Anterior cingulate cortex (tissue), 58 donors: Measurements from ENCODE around the gene MS4A14.
A peak's percentile ranks its signal among the peaks of the same experiment; 100 is the strongest.
"Not testable (repeated sequence)": the region's sequence is repeated elsewhere in the genome, so short reads cannot be mapped to it uniquely, and the experiment has no call there.

Experiments used
- DNase-seq, 58 donors: peaks; one replicate each; lab custom pipeline; 2025; lab: John Stamatoyannopoulos, UW

Gene MS4A14

DNA sequence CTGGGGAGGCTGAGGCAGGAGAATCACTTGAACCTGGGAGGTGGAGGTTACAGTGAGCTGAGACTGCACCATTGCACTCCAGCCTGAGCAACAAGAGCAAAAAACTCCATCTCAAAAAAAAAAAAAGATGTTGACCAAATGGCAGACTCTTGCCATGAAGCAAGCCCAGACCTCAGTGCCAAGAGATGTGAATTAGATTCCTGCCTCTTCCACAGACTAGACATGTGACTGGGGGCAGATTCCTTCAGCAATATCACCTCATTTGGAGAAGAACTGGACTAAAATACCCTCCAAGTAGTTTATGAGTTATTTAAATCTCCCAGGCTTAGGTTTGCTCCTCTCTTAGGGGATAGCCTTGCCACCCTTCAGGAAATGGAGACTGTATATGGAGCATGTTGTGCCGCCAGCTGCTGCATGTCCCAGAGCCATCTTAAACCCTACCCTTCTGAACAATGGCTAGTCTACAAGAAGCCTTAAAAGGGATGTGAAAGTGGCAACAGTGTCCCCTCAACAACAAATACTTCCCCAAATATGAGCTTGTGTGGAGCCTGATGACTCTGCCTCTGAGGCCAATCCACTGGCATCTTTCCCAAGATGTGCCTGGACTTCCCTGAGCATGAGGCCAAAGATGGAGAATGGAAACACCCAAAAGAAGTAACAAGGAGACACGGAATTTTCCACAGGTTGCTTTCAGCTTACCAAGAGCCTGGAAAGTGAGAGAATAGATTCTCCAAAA, 18.7 kb upstream of the MS4A14 start:
- peak in 27 of 58 donors; percentile 1 to 58 (median 5) for DNase-seq

DNA sequence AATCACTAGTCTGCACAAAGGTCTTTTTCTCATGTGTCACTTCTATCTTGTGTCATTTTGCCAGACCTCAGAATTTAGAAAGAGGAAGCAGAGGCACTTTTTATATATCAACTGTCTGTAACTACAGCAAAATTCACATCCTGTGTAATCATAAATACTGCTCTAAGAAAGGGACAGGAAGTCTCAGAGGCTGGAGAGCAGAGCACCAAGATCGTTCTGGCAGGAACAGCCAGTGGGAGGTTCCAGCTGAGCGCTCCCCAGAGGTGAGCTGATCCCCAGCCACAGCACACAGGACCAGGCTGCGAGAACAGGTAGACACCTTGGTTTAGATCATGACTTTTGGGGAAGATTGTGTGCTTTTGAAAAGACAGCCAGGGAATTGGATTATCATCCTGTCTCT, 17.9 kb upstream of the MS4A14 start, which contains the start of gene MS4A7:
TSS of gene MS4A7 (plus strand) at position 179 of the 400 bp plus-strand sequence. CDS start 4,610 bp downstream, outside the sequence.
- peak in 8 of 58 donors; percentile 1 to 19 (median 5) for DNase-seq

DNA sequence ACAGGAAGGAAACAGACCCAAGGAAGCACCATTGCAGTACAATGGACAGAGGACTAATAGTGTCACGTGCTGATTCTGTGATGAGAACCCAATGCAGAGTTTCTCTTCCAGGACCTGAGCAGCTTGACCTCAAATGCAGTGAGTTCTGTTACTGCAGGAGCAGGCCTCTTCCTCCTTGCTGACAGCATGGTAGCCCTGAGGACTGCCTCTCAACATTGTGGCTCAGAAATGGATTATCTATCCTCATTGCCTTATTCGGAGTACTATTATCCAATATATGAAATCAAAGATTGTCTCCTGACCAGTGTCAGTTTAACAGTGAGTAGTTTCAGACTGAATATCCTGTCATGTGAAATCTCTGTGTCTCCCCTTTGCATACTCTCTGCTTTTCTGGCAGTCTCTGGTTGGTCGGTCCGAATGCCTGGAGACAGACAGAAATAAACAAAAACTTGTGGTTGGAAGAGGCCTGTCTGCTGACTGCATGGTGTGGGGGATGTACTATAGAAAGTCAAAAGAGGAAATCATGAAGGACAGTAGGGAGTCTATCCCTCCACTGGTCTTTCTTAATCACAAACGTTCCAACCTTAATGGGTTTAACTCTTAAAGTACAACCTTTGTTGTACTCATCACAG, 6.9 kb upstream of the MS4A14 start:
- no peak for DNase-seq

DNA sequence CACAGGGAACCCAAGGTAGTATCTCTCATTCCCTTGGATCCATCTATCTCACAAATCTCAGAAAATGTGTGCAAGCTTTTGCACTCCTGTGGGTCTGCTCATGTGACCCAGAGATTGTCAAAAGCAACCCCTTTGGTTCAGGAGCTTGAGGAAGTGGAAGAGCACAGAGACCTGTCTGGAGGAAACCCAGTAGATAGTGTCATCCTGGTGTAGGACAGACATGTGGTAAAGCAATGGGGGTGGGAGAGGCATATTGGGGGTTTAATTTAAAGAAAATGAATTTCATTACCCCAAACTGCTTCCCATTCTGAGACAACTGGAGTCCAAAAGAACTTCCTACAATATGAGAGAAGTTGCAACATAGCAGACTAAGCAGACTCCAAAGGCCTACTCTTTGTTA, 5.8 kb upstream of the MS4A14 start:
- no peak for DNase-seq

DNA sequence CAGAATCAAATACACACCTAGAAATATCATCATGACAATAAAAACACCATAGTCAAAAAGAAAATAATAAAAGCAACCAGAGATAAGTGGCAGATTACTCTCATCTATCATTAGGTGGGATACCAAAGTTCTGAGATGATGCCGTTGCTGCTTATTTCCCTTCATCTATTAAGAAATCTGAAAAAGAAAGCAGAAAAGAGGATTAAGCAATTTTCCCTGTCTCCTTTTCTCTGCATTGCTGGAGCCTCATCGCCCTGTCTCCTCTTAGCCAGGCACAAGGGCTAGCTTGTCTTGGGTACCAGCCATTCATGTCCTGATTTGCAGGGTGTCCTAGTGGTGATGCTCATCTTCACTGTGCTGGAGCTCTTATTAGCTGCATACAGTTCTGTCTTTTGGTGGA, 3.9 kb upstream of the MS4A14 start:
- DNase-seq: no peak

DNA sequence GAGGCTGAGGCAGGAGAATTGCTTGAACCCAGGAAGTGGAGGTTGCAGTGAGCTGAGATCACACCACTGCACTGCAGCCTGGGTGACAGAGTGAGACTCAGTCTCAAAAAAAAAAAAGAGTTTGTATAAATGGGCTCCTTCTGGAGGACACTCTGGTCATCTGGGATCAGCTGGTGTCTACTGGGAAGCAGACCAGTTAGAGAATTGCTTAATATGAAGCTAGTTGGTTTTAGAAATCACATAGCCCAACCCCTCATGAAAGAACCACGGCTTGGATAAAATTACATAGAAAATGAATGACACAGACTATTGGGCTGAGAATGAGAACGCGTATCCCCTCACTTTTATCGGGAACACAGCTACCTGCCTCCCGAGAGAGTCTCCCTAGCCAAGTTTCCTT, 3.2 kb upstream of the MS4A14 start:
- no peak for DNase-seq

DNA sequence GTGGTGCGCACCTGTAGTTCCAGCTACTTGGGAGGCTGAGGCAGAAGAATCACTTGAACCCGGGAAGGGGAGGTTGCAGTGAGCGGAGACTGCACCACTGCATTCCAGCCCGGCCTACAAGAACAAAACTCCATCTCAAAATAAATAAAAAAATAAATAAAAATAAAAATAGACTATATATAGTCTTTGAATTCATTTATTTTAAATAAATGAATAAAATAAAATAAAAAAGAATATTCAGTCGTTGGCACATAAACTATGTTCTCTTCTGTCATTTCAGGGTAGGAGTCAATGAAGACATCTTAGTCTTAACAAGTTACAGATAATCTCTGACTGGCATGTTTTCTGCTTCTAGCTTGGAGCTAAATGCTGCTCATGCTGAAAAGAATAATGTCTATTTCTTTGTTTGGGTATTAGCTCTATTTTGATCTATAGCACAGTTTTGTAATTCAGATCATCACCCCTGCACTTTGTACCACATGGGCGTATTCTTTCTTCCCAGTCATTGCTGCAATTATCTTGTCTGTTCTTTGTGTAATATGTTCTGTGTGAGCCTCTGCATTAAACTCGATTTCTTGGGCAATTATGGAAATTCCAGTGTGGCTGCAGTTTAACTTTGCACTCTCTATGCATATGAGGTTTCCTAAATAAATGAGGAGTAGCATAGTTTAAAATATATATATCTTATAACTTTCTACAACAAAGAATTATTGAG, 1.4 kb upstream of the MS4A14 start:
- DNase-seq: no peak

DNA sequence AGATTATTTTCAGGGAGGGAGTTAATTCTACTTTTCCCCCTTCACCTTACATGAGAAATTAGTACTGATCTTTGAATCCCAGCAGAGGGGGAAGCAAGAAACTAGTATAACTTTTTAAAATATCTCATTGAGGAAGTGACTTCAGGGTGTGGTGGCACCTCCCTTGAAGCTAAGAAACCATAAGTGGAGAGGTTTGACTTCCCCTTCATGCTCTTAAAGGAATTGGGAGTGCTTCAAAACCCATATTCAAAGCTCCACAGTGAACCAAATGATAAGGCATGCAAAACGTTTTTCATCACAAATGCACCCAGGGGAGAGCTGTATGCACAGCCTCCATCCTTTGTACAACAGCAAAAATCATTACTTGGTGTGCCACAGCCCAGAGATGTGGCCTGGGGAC, 540 bp downstream of the MS4A14 start:
- DNase-seq: no peak

DNA sequence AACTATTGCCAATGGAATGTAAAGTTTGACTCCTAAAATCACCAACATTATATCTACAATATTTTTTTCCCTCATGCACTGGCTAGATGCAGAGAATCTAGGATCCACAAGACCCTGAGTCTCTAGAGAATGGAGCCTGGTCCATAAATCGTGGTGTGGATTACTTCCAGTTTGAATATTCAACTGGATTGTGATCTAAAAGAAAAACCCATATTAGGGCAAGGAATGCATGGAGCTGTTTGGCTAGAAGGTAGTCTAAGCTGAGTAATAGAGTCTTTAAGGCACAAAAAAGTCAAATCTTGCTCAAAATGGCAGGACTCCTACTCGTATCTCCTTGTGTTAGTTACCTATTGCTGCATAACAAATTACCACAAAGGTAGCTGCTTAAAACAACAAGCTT, 23.8 kb downstream of the MS4A14 start:
- no peak for DNase-seq

DNA sequence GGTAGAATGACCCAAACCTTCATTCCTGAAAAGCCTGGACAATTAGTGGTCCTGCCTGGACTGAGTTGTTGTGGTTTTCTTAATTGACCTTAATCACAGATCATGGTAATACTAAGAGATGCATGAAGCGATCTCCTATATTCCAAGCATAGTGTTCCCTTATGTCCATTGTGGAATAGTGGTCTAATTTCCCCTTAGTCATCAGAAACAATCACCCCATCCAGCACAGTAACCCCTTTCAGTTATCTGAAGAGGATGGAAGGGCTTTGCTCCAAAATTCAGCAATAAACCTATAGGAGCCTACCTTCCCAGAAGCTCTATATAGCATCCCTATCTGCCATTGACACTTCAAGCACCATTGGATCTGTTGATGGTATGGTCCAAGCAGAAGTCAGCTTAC, 26.4 kb downstream of the MS4A14 start:
- DNase-seq: no peak

DNA sequence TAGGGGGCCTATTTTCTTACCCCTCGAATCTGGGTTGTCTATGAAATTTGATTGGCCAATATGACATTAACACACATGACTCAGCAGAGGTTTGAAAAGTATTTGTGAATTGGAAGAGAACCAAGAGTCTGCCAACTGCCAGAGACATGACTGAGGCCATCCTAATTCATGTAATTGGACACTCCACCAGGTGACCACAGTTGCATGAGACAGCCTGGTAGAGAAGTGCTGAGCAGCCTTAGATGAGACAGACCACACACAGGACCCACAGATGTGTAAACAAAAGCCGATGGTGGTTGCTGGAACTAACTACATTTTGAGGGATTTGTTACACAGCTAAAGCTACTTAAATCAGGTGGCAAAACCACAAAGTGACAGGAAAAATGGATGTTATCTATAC, 32.3 kb downstream of the MS4A14 start:
- no peak for DNase-seq

DNA sequence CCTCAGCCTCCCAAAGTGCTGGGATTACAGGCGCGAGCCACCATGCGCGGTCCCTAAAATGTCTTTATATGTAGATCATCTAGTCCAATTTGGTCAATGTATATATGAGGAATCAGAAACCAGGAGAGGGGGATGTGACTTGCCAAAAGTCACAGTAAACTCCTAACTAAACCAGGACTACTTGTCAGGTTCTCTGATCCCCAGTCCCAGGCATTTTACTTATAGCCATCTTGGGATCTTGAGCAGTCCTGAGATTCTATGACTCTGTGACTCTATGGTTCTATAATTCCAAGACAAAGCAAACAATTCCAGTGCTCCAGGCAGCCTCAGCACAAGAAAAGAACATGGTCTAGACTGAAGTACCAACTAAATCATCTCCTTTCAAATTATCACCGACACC, 33.0 kb downstream of the MS4A14 start, which contains the start of gene MS4A5:
TSS of gene MS4A5 (plus strand) at position 301 of the 400 bp plus-strand sequence. CDS start 103 bp downstream, outside the sequence.
- no peak for DNase-seq

DNA sequence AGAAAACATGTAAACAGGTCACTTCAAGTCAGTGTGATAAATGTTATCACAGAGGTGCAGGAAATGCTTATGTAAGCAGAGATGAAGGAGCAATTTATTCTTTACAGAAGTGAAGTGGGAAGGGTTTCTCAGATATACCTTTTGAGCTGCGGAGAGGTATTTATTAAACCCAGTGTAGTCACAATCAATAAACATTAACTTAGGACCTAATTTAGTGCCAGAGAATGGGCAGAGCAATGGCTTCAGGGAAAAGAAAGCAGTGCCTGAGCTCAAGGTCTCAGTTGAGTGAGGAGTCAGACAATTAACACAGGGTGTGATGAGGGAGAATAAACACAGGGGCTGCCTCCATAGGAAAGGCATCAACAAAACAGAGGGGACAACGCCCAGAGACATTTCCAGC, 35.0 kb downstream of the MS4A14 start:
- no peak for DNase-seq

DNA sequence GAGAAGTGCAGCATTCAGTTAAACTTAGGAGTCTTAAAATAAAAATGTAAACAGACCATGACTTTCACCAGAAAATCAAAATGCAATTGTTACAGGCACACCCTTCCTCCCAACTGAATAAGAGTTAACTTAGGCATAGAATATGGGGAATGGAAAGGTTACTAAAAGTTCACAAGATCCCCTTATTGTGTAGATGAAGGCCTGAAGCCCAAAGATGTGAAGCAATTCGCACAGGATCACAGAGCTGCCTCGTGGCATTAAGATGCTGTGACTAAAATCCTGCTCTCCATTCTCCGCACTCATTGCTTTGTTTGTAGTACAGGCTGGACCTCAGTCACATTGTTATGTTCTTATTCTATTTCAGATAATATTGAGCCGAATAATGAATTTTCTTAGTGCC, 37.1 kb downstream of the MS4A14 start:
- DNase-seq: no peak

DNA sequence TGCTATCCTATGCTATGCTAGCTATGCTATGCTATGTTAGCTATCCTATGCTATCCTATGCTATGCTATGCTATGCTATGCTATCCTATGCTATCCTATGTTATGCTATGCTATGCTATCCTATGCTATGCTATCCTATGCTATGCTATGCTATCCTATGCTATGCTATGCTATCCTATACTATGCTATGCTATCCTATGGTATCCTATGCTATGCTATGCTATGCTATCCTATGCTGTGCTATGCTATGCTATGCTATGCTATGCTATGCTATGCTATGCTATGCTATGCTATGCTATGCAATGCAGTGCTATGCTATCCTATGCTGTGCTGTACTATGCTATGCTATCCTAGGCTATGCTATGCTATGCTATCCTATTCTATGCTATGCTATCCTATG, 50.8 kb downstream of the MS4A14 start:
- no peak for DNase-seq

DNA sequence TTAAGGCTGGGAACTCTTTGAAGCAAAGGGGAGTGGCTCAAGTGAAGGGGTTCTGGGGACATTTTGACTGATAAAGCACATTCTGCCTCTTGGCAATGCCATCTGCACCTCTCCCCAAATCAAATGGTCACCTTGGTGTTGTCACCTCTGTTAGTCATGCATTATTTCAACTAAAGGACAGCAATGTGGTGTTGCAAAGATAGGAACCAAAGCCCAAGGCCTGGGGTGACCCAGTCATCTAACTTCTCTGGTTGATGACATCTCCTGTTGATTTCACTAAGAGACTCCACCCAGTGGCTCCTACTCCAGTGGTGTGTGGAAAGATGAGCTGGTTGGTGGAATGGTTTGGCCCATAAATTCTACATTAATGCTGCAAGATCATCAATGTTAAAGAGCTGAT, 51.6 kb downstream of the MS4A14 start:
- no peak for DNase-seq

DNA sequence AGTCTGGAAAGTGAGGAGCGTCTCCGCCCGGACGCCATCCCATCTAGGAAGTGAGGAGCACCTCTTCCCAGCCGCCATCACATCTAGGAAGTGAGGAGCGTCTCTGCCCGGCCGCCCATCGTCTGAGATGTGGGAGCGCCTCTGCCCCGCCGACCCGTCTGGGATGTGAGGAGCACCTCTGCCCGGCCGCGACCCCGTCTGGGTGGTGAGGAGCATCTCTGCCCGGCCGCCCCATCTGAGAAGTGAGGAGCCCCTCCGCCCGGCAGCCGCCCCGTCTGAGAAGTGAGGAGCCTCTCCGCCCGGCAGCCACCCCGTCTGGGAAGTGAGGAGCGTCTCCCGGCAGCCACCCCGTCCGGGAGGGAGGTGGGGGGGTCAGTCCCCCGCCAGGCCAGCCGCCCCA, 54.9 kb downstream of the MS4A14 start:
- DNase-seq: not testable (repeated sequence)

DNA sequence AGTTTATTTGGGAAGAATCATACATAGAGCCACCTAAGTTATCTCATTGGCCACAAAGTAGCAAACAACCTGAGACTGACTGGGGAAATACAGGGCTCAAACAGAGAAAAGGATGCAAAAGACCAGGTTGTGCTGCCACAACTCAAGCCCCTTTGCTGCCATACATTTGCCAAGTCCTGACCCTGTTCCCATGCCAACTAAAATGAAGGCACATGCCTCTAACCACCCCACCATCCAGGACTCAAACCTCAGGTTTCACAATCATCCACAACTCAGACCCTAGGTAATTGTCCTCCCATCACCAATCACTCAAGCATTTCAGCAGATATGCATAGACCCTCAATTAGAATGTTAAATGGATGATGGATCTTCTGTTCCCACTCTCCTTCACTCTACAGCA, 58.0 kb downstream of the MS4A14 start:
- DNase-seq: no peak

DNA sequence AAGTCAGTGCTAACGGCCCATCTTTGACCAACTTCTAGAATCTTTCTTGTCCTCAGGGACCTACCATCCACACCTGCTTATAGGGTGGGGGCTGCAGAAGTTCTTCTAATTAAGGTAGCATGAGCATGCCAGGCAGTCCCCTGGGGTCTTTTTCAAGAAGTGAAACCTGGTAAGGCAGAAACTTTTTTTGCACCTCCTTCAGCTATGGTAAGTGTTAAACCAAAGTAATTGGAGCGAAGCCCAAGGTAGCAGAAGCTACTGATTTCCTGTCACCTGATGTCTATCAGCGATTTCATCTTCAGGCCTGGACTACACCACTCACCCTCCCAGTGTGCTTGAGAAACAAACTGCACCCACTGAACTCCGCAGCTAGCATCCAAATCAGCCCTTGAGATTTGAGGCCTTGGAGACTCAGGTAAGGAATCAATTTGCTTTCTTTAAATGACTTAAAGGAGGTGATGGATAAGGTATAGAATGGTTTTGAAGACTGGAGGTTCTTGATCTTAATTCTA, 59.3 kb downstream of the MS4A14 start, which contains the start of gene MS4A1:
TSS of gene MS4A1 (plus strand) at position 317 of the 512 bp plus-strand sequence. CDS start 6,528 bp downstream, outside the sequence.
- DNase-seq: no peak

DNA sequence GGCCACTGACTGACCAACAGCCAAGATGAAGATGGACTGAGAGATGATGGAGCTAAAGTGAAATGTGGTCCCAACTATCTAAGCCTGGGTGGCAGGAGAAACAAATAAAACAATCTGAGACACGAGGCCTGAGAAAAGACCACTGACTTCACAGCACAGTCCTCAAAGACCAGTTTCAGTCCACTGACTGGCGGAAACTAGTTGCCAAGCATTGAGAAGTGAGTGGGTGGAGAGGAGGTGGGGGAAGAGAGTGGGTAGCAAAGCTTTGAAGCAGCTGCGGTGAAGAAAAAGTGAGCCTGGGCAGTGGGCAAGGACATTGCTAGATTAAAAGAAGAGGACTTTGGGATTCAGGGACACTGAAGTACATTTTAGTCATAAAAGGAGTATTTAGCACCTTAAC, 61.3 kb downstream of the MS4A14 start:
- no peak for DNase-seq

DNA sequence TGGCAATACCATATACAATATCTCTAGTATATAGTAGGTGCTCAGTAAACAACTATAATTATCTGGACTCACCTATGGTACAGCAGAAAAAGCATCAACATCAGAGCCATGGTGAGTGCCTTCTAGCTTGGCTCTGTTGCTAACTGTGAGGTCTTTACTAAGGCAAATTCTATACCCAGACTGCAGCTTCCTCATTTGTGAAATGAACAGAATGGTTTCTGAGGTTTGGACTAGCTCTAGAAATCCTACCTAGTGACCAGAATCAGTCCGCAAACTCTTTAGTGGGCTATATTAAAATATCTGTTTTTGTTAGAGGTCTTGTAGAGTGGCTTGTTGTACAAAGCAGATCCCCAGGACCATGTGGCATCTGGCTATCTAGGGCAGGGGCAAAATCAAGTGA, 63.1 kb downstream of the MS4A14 start:
- no peak for DNase-seq
